ENCODE results near the gene SPTLC3. TPM values are rescaled to one million over a fixed set of nuclear protein-coding genes. Genes with fewer than 3 reads are reported as not detected.

Gene SPTLC3
- total RNA-seq, 1 experiment from 2014 or later = 20.3 TPM

- CTCF ChIA-PET = no interaction called here
- no peak for DNase-seq (ENCODE audit: unreplicated experiment)
- Mint-ChIP-seq H3K9me3 (ENCODE audit: unreplicated experiment) (peaks cover 11% of the 10 kb centered on the region), H3K4me1 (ENCODE audit: insufficient read depth, unreplicated experiment) (no peaks in the 10 kb centered on the region), H3K27ac (ENCODE audit: low read depth, unreplicated experiment) (no peak overlapping the region), H3K4me3 (ENCODE audit: unreplicated experiment) (no peak overlapping the region), H3K36me3 (ENCODE audit: insufficient read depth, unreplicated experiment) (no peaks in the 10 kb centered on the region), H3K27me3 (ENCODE audit: insufficient read depth, unreplicated experiment) (no peaks in the 10 kb centered on the region)
- no peak for TF ChIP-seq CTCF (IDR thresholded peaks at IDR 0.05; ENCODE audit: unreplicated experiment)
- intact Hi-C loops (cut with micrococcal nuclease) = no loop called here
- no TSS peak for BruUV-seq (replicated peaks)
- POLR2A ChIA-PET = no interaction called here
Observed at GRCh38 chr20:13183005-13183404, 174.2 kb downstream of the SPTLC3 start.

GRCh38 chr20:13186043-13186774 lies 177.4 kb downstream of the SPTLC3 start:
- ChIA-PET POLR2A (no interaction called here), CTCF (interaction anchor here (0.5 to 1.5 kb wide), 2 partner anchors 116 to 178 kb away, joined by 3 to 4 read pairs; no protein-coding TSS in a partner anchor)
- no peaks in the 10 kb centered on the region for H3K36me3 Mint-ChIP-seq (ENCODE audit: insufficient read depth, unreplicated experiment)
- TF ChIP-seq CTCF (IDR thresholded peaks at IDR 0.05; ENCODE audit: unreplicated experiment) = no peak
- H3K4me1 Mint-ChIP-seq (ENCODE audit: insufficient read depth, unreplicated experiment) = no peaks in the 10 kb centered on the region
- peaks cover 9% of the 10 kb centered on the region for H3K9me3 Mint-ChIP-seq (ENCODE audit: unreplicated experiment)
- H3K4me3 Mint-ChIP-seq (ENCODE audit: unreplicated experiment) = no peak overlapping the region
- no TSS peak for BruUV-seq (replicated peaks)
- DNase-seq (ENCODE audit: unreplicated experiment) = no peak
- no peaks in the 10 kb centered on the region for H3K27me3 Mint-ChIP-seq (ENCODE audit: insufficient read depth, unreplicated experiment)
- H3K27ac Mint-ChIP-seq (ENCODE audit: low read depth, unreplicated experiment) = no peak overlapping the region
- intact Hi-C loops (cut with micrococcal nuclease) = no loop called here

GRCh38 chr20:13187899-13188298 lies 179.1 kb downstream of the SPTLC3 start:
- Mint-ChIP-seq H3K27ac (ENCODE audit: low read depth, unreplicated experiment) (no peak overlapping the region), H3K36me3 (ENCODE audit: insufficient read depth, unreplicated experiment) (no peaks in the 10 kb centered on the region), H3K27me3 (ENCODE audit: insufficient read depth, unreplicated experiment) (no peaks in the 10 kb centered on the region), H3K4me1 (ENCODE audit: insufficient read depth, unreplicated experiment) (no peaks in the 10 kb centered on the region), H3K4me3 (ENCODE audit: unreplicated experiment) (no peak overlapping the region), H3K9me3 (ENCODE audit: unreplicated experiment) (peaks cover 9% of the 10 kb centered on the region)
- ChIA-PET CTCF (interaction anchor here (0.6 to 1.5 kb wide), 4 partner anchors 18 to 272 kb away, joined by 3 to 4 read pairs (median 3); no protein-coding TSS in a partner anchor), POLR2A (interaction anchor here (0.7 to 0.9 kb wide), 2 partner anchors 15 to 743 kb away, joined by 5 read pairs; no protein-coding TSS in a partner anchor)
- no peak for TF ChIP-seq CTCF (IDR thresholded peaks at IDR 0.05; ENCODE audit: unreplicated experiment)
- no TSS peak for BruUV-seq (replicated peaks)
- intact Hi-C loops (cut with micrococcal nuclease) = no loop called here
- DNase-seq (ENCODE audit: unreplicated experiment) = no peak

GRCh38 chr20:13199279-13199678 lies 190.5 kb downstream of the SPTLC3 start:
- no TSS peak for BruUV-seq (replicated peaks)
- Mint-ChIP-seq H3K27me3 (ENCODE audit: insufficient read depth, unreplicated experiment) (no peaks in the 10 kb centered on the region), H3K4me3 (ENCODE audit: unreplicated experiment) (no peak overlapping the region), H3K4me1 (ENCODE audit: insufficient read depth, unreplicated experiment) (peaks cover 3% of the 10 kb centered on the region), H3K27ac (ENCODE audit: low read depth, unreplicated experiment) (no peak overlapping the region), H3K36me3 (ENCODE audit: insufficient read depth, unreplicated experiment) (no peaks in the 10 kb centered on the region), H3K9me3 (ENCODE audit: unreplicated experiment) (no peaks in the 10 kb centered on the region)
- intact Hi-C loops (cut with micrococcal nuclease) = no loop called here
- TF ChIP-seq CTCF (IDR thresholded peaks at IDR 0.05; ENCODE audit: unreplicated experiment) = no peak
- DNase-seq (ENCODE audit: unreplicated experiment) = no peak
- CTCF ChIA-PET = interaction anchor here (0.7 kb wide), 1 partner anchor 571 kb away, joined by 4 read pairs; no protein-coding TSS in a partner anchor
- POLR2A ChIA-PET = interaction anchor here (0.7 kb wide), 1 partner anchor 11 kb away, joined by 4 read pairs; no protein-coding TSS in a partner anchor

All from MCF 10A (cell line).